Ovary (tissue), 3 donors: ENCODE results near the gene EGLN2.

Source experiments
- EP300 ChIP-seq: sonication (generic); formaldehyde crosslinking; IDR thresholded peaks from one replicate; pipeline ENCODE4 v1.6.1; 2017; ENCODE audit warnings: antibody characterized with exemption
- POLR2A ChIP-seq: fragments of 450-650 bp; IDR thresholded peaks from one replicate; pipeline ENCODE4 v1.6.1; 2017; ENCODE audit warnings: antibody characterized with exemption, mild to moderate bottlenecking, moderate library complexity
- TF ChIP-seq, protein P1 (sequence below), 3 donors: fragments of 450-650 bp in 2 of 3; fragments of 200-600 bp in 1 of 3; IDR thresholded peaks; one replicate each; pipeline versions ENCODE4 v1.5.1 to v1.8.0; 2016 to 2022; ENCODE audit warnings: antibody characterized with exemption in 3 of 3, mild to moderate bottlenecking in 1 of 3
- donor health status: DM: no; HTN: no; CAD: no.

DNA sequence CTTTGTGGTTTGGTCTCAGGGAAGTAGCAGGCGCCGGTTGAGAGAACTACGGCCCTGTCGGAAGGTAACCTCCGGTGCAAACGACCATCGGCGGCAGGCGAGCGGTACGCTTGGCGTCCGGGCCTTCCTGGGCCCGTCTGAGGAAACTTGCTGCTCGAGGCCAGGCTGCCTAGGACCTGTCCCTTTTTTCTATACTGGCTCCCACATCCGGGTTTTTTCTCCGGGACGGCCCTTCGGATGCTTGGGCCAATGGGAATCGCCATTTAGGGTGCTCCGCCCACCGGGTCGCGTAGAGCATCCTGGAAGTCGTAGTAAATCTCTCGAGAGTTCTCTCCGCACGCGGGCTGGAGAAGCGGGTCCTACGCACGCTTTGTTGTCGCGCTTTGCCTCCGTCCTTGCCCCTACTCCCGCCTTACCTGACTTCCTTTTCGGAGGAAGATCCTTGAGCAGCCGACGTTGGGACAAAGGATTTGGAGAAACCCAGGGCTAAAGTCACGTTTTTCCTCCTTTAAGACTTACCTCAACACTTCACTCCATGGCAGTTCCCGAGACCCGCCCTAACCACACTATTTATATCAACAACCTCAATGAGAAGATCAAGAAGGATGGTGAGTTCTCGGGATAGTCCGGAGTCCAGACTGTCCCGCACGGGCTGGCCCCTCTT, 48.0 kb upstream of the EGLN2 start, which contains the start of gene SNRPA:
- TF ChIP-seq, protein P1, sequence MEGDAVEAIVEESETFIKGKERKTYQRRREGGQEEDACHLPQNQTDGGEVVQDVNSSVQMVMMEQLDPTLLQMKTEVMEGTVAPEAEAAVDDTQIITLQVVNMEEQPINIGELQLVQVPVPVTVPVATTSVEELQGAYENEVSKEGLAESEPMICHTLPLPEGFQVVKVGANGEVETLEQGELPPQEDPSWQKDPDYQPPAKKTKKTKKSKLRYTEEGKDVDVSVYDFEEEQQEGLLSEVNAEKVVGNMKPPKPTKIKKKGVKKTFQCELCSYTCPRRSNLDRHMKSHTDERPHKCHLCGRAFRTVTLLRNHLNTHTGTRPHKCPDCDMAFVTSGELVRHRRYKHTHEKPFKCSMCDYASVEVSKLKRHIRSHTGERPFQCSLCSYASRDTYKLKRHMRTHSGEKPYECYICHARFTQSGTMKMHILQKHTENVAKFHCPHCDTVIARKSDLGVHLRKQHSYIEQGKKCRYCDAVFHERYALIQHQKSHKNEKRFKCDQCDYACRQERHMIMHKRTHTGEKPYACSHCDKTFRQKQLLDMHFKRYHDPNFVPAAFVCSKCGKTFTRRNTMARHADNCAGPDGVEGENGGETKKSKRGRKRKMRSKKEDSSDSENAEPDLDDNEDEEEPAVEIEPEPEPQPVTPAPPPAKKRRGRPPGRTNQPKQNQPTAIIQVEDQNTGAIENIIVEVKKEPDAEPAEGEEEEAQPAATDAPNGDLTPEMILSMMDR (IDR thresholded peaks at IDR 0.05): no peak
- TF ChIP-seq POLR2A (peak; percentile 85), EP300 (no peak)
